ENCODE results near the gene TLCD5. TPM values are rescaled to one million over a fixed set of nuclear protein-coding genes. Genes with fewer than 3 reads are reported as not detected.

The TLCD5 gene
- total RNA-seq, 1 experiment from 2014 or later, result 8.3 TPM

GRCh38 chr11:120342226-120342625, 17.1 kb downstream of the TLCD5 start (continued):
- no peak for TF ChIP-seq PRDM15 (CRISPR knock-in tag; IDR thresholded peaks at IDR 0.05)
- no peak for TF ChIP-seq ZSCAN18 (CRISPR knock-in tag; IDR thresholded peaks at IDR 0.05)
- TF ChIP-seq ERG (CRISPR knock-in tag; IDR thresholded peaks at IDR 0.05), result no peak
- TF ChIP-seq TP53 (CRISPR knock-in tag; IDR thresholded peaks at IDR 0.05), result no peak
- no peak for TF ChIP-seq RORB (CRISPR knock-in tag; IDR thresholded peaks at IDR 0.05)
- TF ChIP-seq FOXJ3 (CRISPR knock-in tag; IDR thresholded peaks at IDR 0.05; ENCODE audit: borderline replicate concordance), result no peak
- no peak for TF ChIP-seq ZNF121 (CRISPR knock-in tag; IDR thresholded peaks at IDR 0.05)
- TF ChIP-seq CTCF (IDR thresholded peaks at IDR 0.05), result no peak
- TF ChIP-seq ZNF317 (CRISPR knock-in tag; IDR thresholded peaks at IDR 0.05; ENCODE audit: borderline replicate concordance, low read depth), result no peak
- no peak for TF ChIP-seq E2F4 (CRISPR knock-in tag; IDR thresholded peaks at IDR 0.05; ENCODE audit: borderline replicate concordance, low read depth)

GRCh38 chr11:120342678-120343077, 17.6 kb downstream of the TLCD5 start:
- no peak for DNase-seq (ENCODE audit: low spot score)
- no peak overlapping the region for H3K27ac Mint-ChIP-seq
- no peak overlapping the region for H3K4me3 Mint-ChIP-seq
- peaks cover 40% of the 10 kb centered on the region for H3K4me1 Mint-ChIP-seq
- H3K27me3 Mint-ChIP-seq (ENCODE audit: low read depth), result no peaks in the 10 kb centered on the region
- TF ChIP-seq RELA (CRISPR knock-in tag; IDR thresholded peaks at IDR 0.05; ENCODE audit: borderline replicate concordance) (no peak), MAX (CRISPR knock-in tag; IDR thresholded peaks at IDR 0.05) (no peak), ATF1 (CRISPR knock-in tag; IDR thresholded peaks at IDR 0.05) (no peak), MYBL2 (CRISPR knock-in tag; IDR thresholded peaks at IDR 0.05) (no peak), USF2 (CRISPR knock-in tag; IDR thresholded peaks at IDR 0.05) (no peak), ZNF423 (CRISPR knock-in tag; IDR thresholded peaks at IDR 0.05) (no peak), ATF6 (CRISPR knock-in tag; IDR thresholded peaks at IDR 0.05) (no peak), FOXP4 (CRISPR knock-in tag; IDR thresholded peaks at IDR 0.05) (no peak), TP53 (CRISPR knock-in tag; IDR thresholded peaks at IDR 0.05) (no peak), GRHL2 (CRISPR knock-in tag; IDR thresholded peaks at IDR 0.05; ENCODE audit: insufficient replicate concordance, severe bottlenecking) (no peak), NR2C2 (CRISPR knock-in tag; IDR thresholded peaks at IDR 0.05) (no peak), E2F5 (CRISPR knock-in tag; IDR thresholded peaks at IDR 0.05) (no peak)
- ChIA-PET CTCF (interaction anchor here (1.3 kb wide), 1 partner anchor 40 kb away, joined by 4 read pairs; no protein-coding TSS in a partner anchor), POLR2A (interaction anchor here (0.6 kb wide), 1 partner anchor 8 kb away, joined by 5 read pairs; no protein-coding TSS in a partner anchor)
- no peak for ATAC-seq
- H3K9me3 Mint-ChIP-seq, result no peaks in the 10 kb centered on the region
- H3K36me3 Mint-ChIP-seq, result no peaks in the 10 kb centered on the region

Data from WTC11 (cell line).